Thyroid gland (tissue), 4 donors: Measurements from ENCODE around the gene CACNA1H. TPM values are rescaled to one million over a fixed set of nuclear protein-coding genes. Genes with fewer than 3 reads are reported as not detected.

Experiments used
- DNase-seq, 2 donors: peaks; one replicate each; pipeline ENCODE4 v3.0.0-alpha.2; 2019
- H3K27ac ChIP-seq, 3 donors: fragments of 200-600 bp; sonication (generic); 1 replicate in 2 of 3; 2 replicates in 1 of 3; pipeline ENCODE4 v1.5.1; 2016 to 2019; ENCODE audit warnings: mild to moderate bottlenecking in 1 of 3, moderate library complexity in 1 of 3
- H3K27me3 ChIP-seq: fragments of 200-600 bp; sonication (generic); one replicate; pipeline ENCODE4 v1.5.1; 2019
- H3K36me3 ChIP-seq, 2 donors: fragments of 200-600 bp; sonication (generic); one replicate each; pipeline ENCODE4 v1.5.1; 2016 to 2019
- H3K4me1 ChIP-seq, 2 donors: fragments of 200-600 bp; sonication (generic); one replicate each; pipeline ENCODE4 v1.5.1; 2017 to 2019
- H3K4me3 ChIP-seq, 3 donors: fragments of 200-600 bp; sonication (generic); replicated peaks in 1 of 3; 1 replicate in 2 of 3; 2 replicates in 1 of 3; pipeline ENCODE4 v1.5.1; 2016; ENCODE audit warnings: mild to moderate bottlenecking in 1 of 3
- H3K9me3 ChIP-seq: fragments of 200-600 bp; sonication (generic); one replicate; pipeline ENCODE4 v1.5.1; 2017
- CTCF ChIP-seq, 6 experiments: fragments of 200-600 bp in 3 of 6; fragments of 450-650 bp in 3 of 6; sonication (generic) in 3 of 6; IDR thresholded peaks; one replicate each; pipeline ENCODE4 v1.5.1; 2016 to 2019; ENCODE audit warnings: antibody characterized with exemption in 6 of 6, mild to moderate bottlenecking in 2 of 6, inconsistent platforms in 1 of 6, moderate library complexity in 1 of 6
- POLR2A ChIP-seq, 2 donors: fragments of 450-650 bp; IDR thresholded peaks; one replicate each; pipeline ENCODE4 v1.6.1; 2017; ENCODE audit warnings: antibody characterized with exemption in 2 of 2, mild to moderate bottlenecking in 2 of 2, moderate library complexity in 1 of 2
- WGBS, 2 donors: methylation state at CpG; one replicate each; pipeline ENCODE4 v1.1.5; 2017; 5-methylcytosine and 5-hydroxymethylcytosine counted together
- intact Hi-C: fragments of 100-400 bp; cut with DNase I; formaldehyde crosslinking; loops from one replicate; pipeline ENCODE4 v1.15.1; 2023
- total RNA-seq, 4 donors: library from RNA; depleted of rRNA; stranded (reverse); fragments of >200 nt; gene quantifications; one replicate each; pipeline ENCODE4 v1.2.3, GENCODE V29; 2016

CACNA1H gene
- total RNA-seq, 4 donors from 2014 or later = 8.4 to 12.4 (median 9.3) TPM

- Histone ChIP-seq H3K27me3 (no peaks in the 10 kb centered on the region), H3K36me3 (no peaks in the 10 kb centered on the region), H3K4me3 (no peak overlapping the region), H3K4me1 (peaks cover 5 to 12% of the 10 kb centered on the region in 2 donors), H3K27ac (no peak overlapping the region), H3K9me3 (no peaks in the 10 kb centered on the region)
- intact Hi-C loops = no loop called here
- no peak for TF ChIP-seq POLR2A (IDR thresholded peaks at IDR 0.05)
- no peak for TF ChIP-seq CTCF (IDR thresholded peaks at IDR 0.05)
- no peak for DNase-seq
- 67 to 70% methylated on average over 16 of the region's 16 CpGs for WGBS, 2 donors
Measured at GRCh38 chr16:1146409-1146808, 6.5 kb upstream of the CACNA1H start.

GRCh38 chr16:1147027-1147426 lies 5.9 kb upstream of the CACNA1H start:
- Histone ChIP-seq H3K27ac (no peak overlapping the region), H3K27me3 (no peaks in the 10 kb centered on the region), H3K36me3 (no peaks in the 10 kb centered on the region), H3K4me1 (peaks cover 5 to 12% of the 10 kb centered on the region in 2 donors), H3K9me3 (no peaks in the 10 kb centered on the region), H3K4me3 (no peak overlapping the region)
- 87 to 98% methylated on average over 5 of the region's 5 CpGs for WGBS, 2 donors
- intact Hi-C loops = no loop called here
- DNase-seq = no peak
- TF ChIP-seq CTCF (IDR thresholded peaks at IDR 0.05) (no peak), POLR2A (IDR thresholded peaks at IDR 0.05) (no peak)

GRCh38 chr16:1149101-1149636 lies 3.7 kb upstream of the CACNA1H start:
- Histone ChIP-seq H3K27me3 (no peaks in the 10 kb centered on the region), H3K9me3 (no peaks in the 10 kb centered on the region), H3K4me3 (no peak overlapping the region), H3K4me1 (peaks cover 9 to 21% of the 10 kb centered on the region in 2 donors), H3K27ac (no peak overlapping the region), H3K36me3 (no peaks in the 10 kb centered on the region)
- intact Hi-C loops = no loop called here
- TF ChIP-seq CTCF (IDR thresholded peaks at IDR 0.05) (no peak), POLR2A (IDR thresholded peaks at IDR 0.05) (no peak)
- WGBS, 2 donors = 78 to 82% methylated on average over 10 to 16 of the region's 22 CpGs
- no peak for DNase-seq

- no peak overlapping the region for H3K4me3 ChIP-seq
- H3K9me3 ChIP-seq = no peaks in the 10 kb centered on the region
- WGBS, 2 donors = 78 to 79% methylated on average over 21 of the region's 21 CpGs
- no peak overlapping the region for H3K27ac ChIP-seq
- no peak for DNase-seq
- peaks cover 7 to 24% of the 10 kb centered on the region in 2 donors for H3K4me1 ChIP-seq
- TF ChIP-seq POLR2A (IDR thresholded peaks at IDR 0.05) (no peak), CTCF (IDR thresholded peaks at IDR 0.05) (no peak)
- H3K36me3 ChIP-seq = no peaks in the 10 kb centered on the region
- no peaks in the 10 kb centered on the region for H3K27me3 ChIP-seq
- intact Hi-C loops = no loop called here
Measured at GRCh38 chr16:1150511-1150982, 2.4 kb upstream of the CACNA1H start.

- WGBS, 2 donors = 69 to 70% methylated on average over 13 to 15 of the region's 18 CpGs
- Histone ChIP-seq H3K4me1 (peaks cover 6 to 21% of the 10 kb centered on the region in 2 donors), H3K9me3 (no peaks in the 10 kb centered on the region), H3K36me3 (no peaks in the 10 kb centered on the region), H3K27ac (no peak overlapping the region), H3K27me3 (no peaks in the 10 kb centered on the region), H3K4me3 (no peak overlapping the region)
- TF ChIP-seq CTCF (IDR thresholded peaks at IDR 0.05) (no peak), POLR2A (IDR thresholded peaks at IDR 0.05) (no peak)
- intact Hi-C loops = no loop called here
- no peak for DNase-seq
Measured at GRCh38 chr16:1151424-1152122, 1.3 kb upstream of the CACNA1H start.
